ENCODE data around the gene PNKP.

The PNKP gene

DNA sequence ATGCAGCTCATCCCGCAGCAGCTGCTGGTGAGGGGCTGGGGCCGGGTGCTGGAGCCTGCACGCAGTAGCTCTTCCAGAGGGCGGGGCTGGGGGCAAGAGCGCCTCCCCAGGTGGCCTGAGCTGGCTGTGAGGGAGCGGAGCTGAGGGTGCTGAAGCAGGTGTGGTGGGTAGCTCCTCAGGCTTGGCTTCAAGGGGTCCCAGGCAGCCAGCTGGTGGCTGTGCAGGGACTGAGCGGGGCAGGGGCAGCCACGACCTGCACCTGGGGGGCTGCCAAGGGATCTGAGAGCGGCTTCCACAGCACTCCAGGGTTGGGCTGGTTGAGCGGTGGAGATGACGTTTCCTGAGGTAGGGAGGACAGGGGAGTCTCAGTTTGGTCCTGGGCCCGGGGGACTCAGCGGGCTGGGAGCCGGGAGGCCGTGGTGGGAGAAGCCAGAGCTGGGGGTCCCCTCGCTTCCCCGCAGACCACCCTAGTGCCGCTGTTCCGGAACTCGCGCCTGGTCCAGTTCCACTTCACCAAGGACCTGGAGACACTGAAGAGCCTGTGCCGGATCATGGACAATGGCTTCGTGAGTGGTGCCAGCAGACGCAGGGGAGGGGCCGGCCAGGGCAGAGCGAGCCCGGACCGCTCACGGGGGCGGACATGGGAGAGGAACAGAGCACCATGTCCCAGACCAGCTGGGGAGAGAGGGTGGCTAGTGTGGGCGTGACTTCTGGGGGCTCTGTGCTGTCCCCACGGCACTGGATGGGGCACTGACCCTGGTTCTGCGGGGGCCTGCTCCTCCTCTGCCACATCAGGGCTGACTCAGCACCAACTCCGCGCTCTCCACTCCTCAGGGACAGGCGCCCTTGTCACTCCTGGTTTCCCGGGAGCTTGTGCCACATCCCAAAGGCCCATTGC lies 9.0 kb downstream of the PNKP start:
- H3K4me3 ChIP-seq (ENCODE audit: low read depth, low read length) = no peak overlapping the region
- TF ChIP-seq, protein P1, sequence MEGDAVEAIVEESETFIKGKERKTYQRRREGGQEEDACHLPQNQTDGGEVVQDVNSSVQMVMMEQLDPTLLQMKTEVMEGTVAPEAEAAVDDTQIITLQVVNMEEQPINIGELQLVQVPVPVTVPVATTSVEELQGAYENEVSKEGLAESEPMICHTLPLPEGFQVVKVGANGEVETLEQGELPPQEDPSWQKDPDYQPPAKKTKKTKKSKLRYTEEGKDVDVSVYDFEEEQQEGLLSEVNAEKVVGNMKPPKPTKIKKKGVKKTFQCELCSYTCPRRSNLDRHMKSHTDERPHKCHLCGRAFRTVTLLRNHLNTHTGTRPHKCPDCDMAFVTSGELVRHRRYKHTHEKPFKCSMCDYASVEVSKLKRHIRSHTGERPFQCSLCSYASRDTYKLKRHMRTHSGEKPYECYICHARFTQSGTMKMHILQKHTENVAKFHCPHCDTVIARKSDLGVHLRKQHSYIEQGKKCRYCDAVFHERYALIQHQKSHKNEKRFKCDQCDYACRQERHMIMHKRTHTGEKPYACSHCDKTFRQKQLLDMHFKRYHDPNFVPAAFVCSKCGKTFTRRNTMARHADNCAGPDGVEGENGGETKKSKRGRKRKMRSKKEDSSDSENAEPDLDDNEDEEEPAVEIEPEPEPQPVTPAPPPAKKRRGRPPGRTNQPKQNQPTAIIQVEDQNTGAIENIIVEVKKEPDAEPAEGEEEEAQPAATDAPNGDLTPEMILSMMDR (IDR thresholded peaks at IDR 0.05; ENCODE audit: insufficient read depth, low read depth, low read length, missing control alignments) = no peak
- peak; percentile 6 for DNase-seq (ENCODE audit: low read depth)

- no peak overlapping the region for H3K4me3 ChIP-seq (ENCODE audit: low read depth, low read length)
- TF ChIP-seq, protein P1 (IDR thresholded peaks at IDR 0.05; ENCODE audit: insufficient read depth, low read depth, low read length, missing control alignments) = no peak
- DNase-seq (ENCODE audit: low read depth) = no peak
Observed at GRCh38 chr19:49857838-49858087, 9.6 kb downstream of the PNKP start.

DNA sequence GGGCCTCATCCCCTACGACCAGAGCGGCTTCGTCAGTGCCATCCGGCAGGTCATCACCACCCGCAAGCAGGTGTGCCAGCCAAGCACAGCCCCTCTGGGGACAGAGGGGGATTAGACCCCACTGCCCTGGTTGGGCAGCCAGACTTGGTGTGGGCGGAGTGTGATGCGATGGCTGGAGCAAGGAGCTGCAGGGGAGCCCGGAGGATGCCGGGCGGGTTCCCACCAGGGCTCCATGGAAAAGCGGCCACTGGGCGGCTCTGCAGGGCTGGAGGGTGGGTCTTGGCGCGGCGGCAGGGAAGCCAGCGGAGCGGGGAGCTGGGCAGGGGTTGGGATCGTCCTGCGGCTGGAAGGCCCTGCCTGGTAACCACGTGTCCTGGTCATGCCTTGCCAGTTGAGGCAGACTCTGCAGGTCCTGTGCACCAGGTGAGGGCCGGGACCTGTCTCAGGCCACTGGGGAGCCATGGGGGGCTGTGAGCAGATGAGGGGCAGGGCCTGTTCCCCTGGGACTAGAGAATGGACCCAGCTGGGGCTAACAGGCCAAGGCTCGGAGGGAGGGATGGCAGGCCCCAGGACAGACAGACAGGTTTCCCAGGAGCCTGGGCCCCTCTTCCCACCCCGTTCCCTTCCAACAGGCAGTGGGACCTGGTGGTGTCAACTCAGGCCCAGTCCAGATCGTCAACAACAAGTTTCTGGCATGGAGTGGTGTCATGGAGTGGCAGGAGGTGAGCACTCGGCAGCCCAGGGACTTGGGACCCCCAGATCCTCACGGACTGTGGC lies 10.1 kb downstream of the PNKP start:
- TF ChIP-seq, protein P1 (IDR thresholded peaks at IDR 0.05; ENCODE audit: insufficient read depth, low read depth, low read length, missing control alignments) = no peak

GRCh38 chr19:49856574-49857021 lies 10.8 kb downstream of the PNKP start:
- H3K4me3 ChIP-seq (ENCODE audit: low read depth, low read length) = no peak overlapping the region
- DNase-seq (ENCODE audit: low read depth) = no peak
- TF ChIP-seq, protein P1 (IDR thresholded peaks at IDR 0.05; ENCODE audit: insufficient read depth, low read depth, low read length, missing control alignments) = no peak

More for the DNA sequence above, 10.1 kb downstream of the PNKP start:
- H3K4me3 ChIP-seq (ENCODE audit: low read depth, low read length) = no peak overlapping the region
- DNase-seq (ENCODE audit: low read depth) = peak; percentile 7

DNA sequence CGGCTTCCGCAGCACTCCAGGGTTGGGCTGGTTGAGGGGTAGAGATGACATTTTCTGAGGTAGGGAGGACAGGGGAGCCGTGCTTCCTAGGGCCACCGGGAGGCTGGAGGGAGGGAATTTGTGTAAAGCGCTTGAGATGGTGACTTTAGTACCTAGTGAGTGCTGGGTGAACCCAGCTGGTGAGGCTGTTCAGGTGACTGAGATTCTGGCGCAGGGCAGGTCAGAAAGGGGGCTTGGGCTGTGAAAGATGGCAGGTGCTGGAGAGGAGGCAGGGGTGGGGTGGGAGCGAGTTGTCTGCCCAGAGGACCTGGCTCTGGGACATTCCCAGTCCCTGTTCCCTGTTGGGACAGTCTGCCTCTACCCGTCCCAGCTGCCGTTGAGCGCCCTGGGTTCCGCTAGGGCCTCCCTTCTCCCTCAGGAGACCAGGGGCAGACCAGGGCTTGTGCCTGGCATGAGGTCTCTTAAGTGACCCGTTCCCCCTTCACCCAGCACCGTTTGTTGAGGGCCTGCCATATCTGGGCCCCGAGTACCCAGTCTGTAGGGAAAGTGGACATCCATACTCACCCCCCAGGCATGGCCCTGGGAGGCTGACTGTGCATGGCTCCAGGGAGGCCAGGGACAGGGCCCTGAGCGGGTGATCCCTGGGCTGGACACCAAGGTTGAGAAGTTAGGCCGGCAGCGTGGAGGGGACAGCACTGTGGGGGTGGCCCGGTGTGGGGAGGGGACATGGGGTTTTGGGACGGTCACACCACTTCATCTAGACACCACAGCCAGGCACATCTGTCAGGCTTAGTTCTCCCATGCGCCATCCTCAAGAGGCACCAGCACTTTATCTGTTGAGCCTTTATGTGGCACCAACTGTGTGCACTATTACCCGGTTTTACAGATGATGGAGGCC lies 11.5 kb downstream of the PNKP start:
- TF ChIP-seq, protein P1 (IDR thresholded peaks at IDR 0.05; ENCODE audit: insufficient read depth, low read depth, low read length, missing control alignments) = no peak
- DNase-seq (ENCODE audit: low read depth) = peak; percentile 10
- no peak overlapping the region for H3K4me3 ChIP-seq (ENCODE audit: low read depth, low read length)

DNA sequence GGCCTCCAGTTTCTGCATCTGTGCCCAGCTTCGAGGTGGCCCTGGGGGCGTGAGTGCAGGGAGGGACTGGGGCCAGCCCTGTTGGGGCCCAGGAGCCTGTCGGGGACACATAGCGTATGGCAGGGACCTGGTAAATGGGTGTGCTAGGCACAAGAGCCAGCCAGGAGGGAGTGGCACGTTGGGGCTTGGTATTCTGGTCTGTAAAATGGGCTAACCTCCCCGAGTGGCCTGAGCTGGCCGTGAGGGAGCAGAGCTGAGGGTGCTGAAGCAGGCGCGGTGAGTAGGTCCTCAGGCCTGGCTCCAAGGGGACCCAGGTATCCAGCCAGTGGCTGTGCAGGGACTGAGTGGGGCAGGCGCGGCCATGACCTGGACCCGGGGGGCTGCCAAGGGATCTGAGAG lies 12.1 kb downstream of the PNKP start:
- TF ChIP-seq, protein P1 (IDR thresholded peaks at IDR 0.05; ENCODE audit: insufficient read depth, low read depth, low read length, missing control alignments) = no peak
- no peak for DNase-seq (ENCODE audit: low read depth)
- H3K4me3 ChIP-seq (ENCODE audit: low read depth, low read length) = no peak overlapping the region

All from GM12865 (cell line).